Measurements from ENCODE around the gene CDKN1A.

DNA sequence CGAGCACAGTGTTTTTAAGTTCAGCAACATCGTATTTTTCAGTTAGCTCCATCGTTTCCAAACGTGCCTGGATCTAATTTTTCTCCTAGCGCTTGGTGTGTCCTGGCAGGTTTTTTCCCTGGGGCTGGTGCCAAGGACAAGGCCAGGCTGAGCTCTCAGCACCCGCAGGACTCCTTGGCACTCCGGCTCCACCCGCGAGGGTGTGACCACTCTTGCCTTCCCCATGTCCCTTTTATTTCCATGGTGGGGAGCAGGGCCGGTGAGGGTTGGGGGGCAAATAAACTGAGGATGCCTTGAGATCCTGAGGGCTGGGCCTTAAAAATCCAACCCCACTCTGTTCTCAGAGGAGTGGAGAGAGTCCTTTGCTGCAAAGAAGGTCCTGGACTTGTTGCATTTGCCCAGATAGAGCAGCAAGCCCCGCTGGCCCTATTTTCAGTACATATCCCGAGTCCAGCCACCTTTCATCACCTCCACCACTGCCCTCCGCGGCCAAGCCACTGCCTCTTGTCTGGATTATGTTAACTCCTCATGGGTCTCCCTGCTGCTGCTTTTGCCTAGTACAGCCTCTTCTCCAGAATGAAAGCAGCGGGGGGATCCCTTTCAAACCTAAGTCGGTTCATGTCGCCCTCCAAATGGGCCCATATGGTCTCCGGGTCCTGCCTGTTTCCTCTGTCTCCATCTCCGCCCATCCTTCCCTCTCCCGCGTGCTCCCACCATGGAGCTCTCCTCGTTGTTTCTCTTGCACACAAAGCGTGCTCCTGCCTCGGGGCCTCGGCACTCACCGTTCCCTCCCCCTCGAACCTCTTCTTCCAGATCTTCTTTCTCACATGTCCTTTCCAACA is 14.6 kb downstream of the CDKN1A start:
- TF ChIP-seq CTCF (IDR thresholded peaks at IDR 0.05) (no peak), POLR2A (IDR thresholded peaks at IDR 0.05) (no peak)
